ENCODE data around the gene ZNF438.

GRCh38 chr10:31058795-31059703 is 27.4 kb upstream of the ZNF438 start:
- TF ChIP-seq CHD1 (IDR thresholded peaks at IDR 0.05; ENCODE audit: low read depth, low read length) (no peak), CTCF (conservative IDR thresholded peaks at IDR 0.05; ENCODE audit: low read depth, low read length) (no peak), RAD21 (IDR thresholded peaks at IDR 0.05; ENCODE audit: low read length) (no peak)
